Caco-2 (cell line): ENCODE results near the gene GPR89B. TPM values are rescaled to one million over a fixed set of nuclear protein-coding genes. Genes with fewer than 3 reads are reported as not detected.

Experiments used
- BruUV-seq: library from RNA; stranded (reverse); fragments of 400-500 nt; replicated peaks from 2 replicates; lab custom pipeline; 2021; lab: Mats Ljungman, UMichigan
- CTCF ChIA-PET: fragments of 300-600 bp; sonication (Branson Sonifier 250); formaldehyde crosslinking; loops from one replicate; lab custom pipeline; 2022; ENCODE audit warnings: antibody characterized with exemption; lab: Charles Lee
- POLR2A ChIA-PET: fragments of 300-600 bp; sonication (Branson Sonifier 250); formaldehyde crosslinking; loops from one replicate; lab custom pipeline; 2022; ENCODE audit warnings: antibody characterized with exemption; lab: Charles Lee
- DNase-seq, 2 experiments: peaks; one replicate each; pipeline versions ENCODE4 v3.0.0 to v3.0.0-alpha.2; 2020 to 2022
- H3K27me3 ChIP-seq: replicated peaks from 2 replicates; pipeline ENCODE4 v1.6.0; 2011; ENCODE audit warnings: low read length; ENCODE audit not compliant: control insufficient read depth, insufficient read depth
- H3K36me3 ChIP-seq: 2 replicates; pipeline ENCODE4 v1.5.1; 2011; ENCODE audit warnings: low read length; ENCODE audit not compliant: control insufficient read depth, insufficient read depth
- H3K4me1 ChIP-seq: fragments of 250-450 bp; sonication (Bioruptor Pico); 2 replicates; pipeline ENCODE4 v1.5.1; 2020; ENCODE audit warnings: mild to moderate bottlenecking
- H3K4me3 ChIP-seq: 2 replicates; pipeline ENCODE4 v1.5.1; 2011; ENCODE audit warnings: low read depth, mild to moderate bottlenecking, control low read depth, low read length
- H3K9me3 ChIP-seq: fragments of 250-450 bp; sonication (Bioruptor Pico); 2 replicates; pipeline ENCODE4 v1.5.1; 2020; ENCODE audit warnings: mild to moderate bottlenecking, moderate library complexity
- H3K27ac Mint-ChIP-seq: one replicate; pipeline ENCODE4 v1.8.0; 2022; ENCODE audit warnings: mixed read lengths; ENCODE audit not compliant: unreplicated experiment
- H3K27me3 Mint-ChIP-seq: one replicate; pipeline ENCODE4 v1.8.0; 2022; ENCODE audit warnings: mixed read lengths; ENCODE audit not compliant: insufficient read depth, unreplicated experiment
- H3K36me3 Mint-ChIP-seq: one replicate; pipeline ENCODE4 v1.8.0; 2022; ENCODE audit warnings: mild to moderate bottlenecking, mixed read lengths; ENCODE audit not compliant: insufficient read depth, unreplicated experiment
- H3K4me1 Mint-ChIP-seq: one replicate; pipeline ENCODE4 v1.8.0; 2022; ENCODE audit warnings: low read depth, mixed read lengths; ENCODE audit not compliant: unreplicated experiment
- H3K4me3 Mint-ChIP-seq: one replicate; pipeline ENCODE4 v1.8.0; 2022; ENCODE audit warnings: mild to moderate bottlenecking, moderate library complexity, mixed read lengths; ENCODE audit not compliant: unreplicated experiment
- H3K9me3 Mint-ChIP-seq: one replicate; pipeline ENCODE4 v1.8.0; 2022; ENCODE audit warnings: mixed read lengths; ENCODE audit not compliant: unreplicated experiment
- CTCF ChIP-seq, 2 experiments: fragments of 200-600 bp in 1 of 2; IDR thresholded peaks; 1 replicate in 1 of 2; 2 replicates in 1 of 2; pipeline versions ENCODE4 v1.5.1 to v1.8.0; 2011 to 2022; ENCODE audit warnings: antibody characterized with exemption in 1 of 2, control low read depth in 1 of 2, inconsistent platforms in 1 of 2, low read depth in 1 of 2, low read length in 1 of 2, mild to moderate bottlenecking in 1 of 2, moderate library complexity in 1 of 2; ENCODE audit not compliant: insufficient read depth in 1 of 2, severe bottlenecking in 1 of 2, unreplicated experiment in 1 of 2
- intact Hi-C: fragments of 100-400 bp; cut with micrococcal nuclease; formaldehyde crosslinking; loops from one replicate; pipeline ENCODE4 v1.10.0; 2022; ENCODE audit not compliant: unreplicated experiment
- total RNA-seq: library from RNA; stranded (reverse); gene quantifications from 2 replicates; pipeline ENCODE4 v1.2.3, GENCODE V29; 2022

GPR89B gene
- total RNA-seq, 1 experiment from 2014 or later, result 27.5 TPM

DNA sequence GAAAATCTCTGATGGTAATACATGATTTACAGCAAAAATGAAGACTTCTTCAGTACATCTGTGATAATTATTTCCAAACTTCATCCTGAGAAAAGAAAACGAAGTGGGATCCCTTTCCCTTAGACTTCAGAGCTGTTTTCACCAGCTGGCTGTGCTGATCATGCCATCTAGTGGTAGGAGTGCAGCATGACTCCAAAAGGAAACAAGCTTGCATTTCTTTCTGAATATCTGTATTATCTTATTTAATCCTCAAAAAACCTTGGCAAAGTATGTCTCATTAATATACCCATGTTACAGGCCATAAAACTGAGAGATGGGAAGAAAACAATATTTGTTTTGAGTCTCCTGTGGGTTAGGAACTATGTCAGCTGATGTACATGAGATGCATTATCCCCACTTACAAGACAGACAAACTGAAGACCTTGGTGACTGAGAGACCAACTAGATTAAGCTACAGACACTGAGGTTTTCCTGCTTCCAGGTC lies 35.4 kb upstream of the GPR89B start:
- intact Hi-C loops, result loop anchor here (1.0 to 2.0 kb wide), 4 partner anchors 192 to 397 kb away; no protein-coding TSS in a partner anchor
- DNase-seq, result peak in 1 of 2 experiments; percentile 48
- no TSS peak for BruUV-seq
- H3K9me3 Mint-ChIP-seq, result no peaks in the 10 kb centered on the region
- no peak overlapping the region for H3K27ac Mint-ChIP-seq
- peak; percentile 93 to 95 for TF ChIP-seq CTCF (IDR thresholded peaks at IDR 0.05; ENCODE audit: insufficient read depth in 1 of 2, low read depth in 1 of 2, low read length in 1 of 2, severe bottlenecking in 1 of 2, unreplicated experiment in 1 of 2)
- ChIA-PET CTCF (interaction anchor here (0.5 to 1.9 kb wide), 22 partner anchors 9 to 379 kb away, joined by 3 to 34 read pairs (median 4); partner anchors contain the start of gene ACP6), POLR2A (interaction anchor here (0.6 kb wide), 1 partner anchor 20 kb away, joined by 3 read pairs; no protein-coding TSS in a partner anchor)
- H3K4me1 Mint-ChIP-seq, result no peaks in the 10 kb centered on the region
- peaks cover 2% of the 10 kb centered on the region for H3K27me3 Mint-ChIP-seq
- no peaks in the 10 kb centered on the region; the same call in 1 of the 2 replicates for H3K36me3 ChIP-seq
- no peaks in the 10 kb centered on the region for H3K27me3 ChIP-seq
- no peak overlapping the region for H3K4me3 Mint-ChIP-seq
- no peaks in the 10 kb centered on the region for H3K9me3 ChIP-seq
- H3K4me1 ChIP-seq, result no peaks in the 10 kb centered on the region
- no peaks in the 10 kb centered on the region for H3K36me3 Mint-ChIP-seq
- no peak overlapping the region for H3K4me3 ChIP-seq

DNA sequence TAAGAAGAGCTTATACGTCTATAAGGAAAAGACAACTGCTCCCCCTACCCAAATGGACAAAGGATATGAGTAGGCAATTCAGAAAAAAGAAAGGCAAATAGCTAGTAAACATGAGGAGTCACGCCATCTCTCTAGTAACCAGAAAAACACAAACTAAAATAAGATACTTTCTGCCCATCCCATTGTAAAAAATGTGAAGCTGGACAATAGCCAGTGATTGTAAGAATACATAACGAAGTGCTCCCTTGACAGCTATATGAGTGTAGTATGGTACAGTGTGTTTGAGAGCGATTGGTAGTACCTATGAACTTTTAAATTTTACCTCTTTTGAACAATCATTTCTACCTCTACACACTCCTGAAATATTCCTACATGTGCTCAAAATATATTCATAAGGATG lies 33.1 kb upstream of the GPR89B start:
- Mint-ChIP-seq H3K27me3 (peaks cover 2% of the 10 kb centered on the region), H3K4me1 (no peaks in the 10 kb centered on the region), H3K9me3 (no peaks in the 10 kb centered on the region), H3K36me3 (no peaks in the 10 kb centered on the region), H3K27ac (no peak overlapping the region), H3K4me3 (no peak overlapping the region)
- Histone ChIP-seq H3K4me3 (no peak overlapping the region), H3K9me3 (no peaks in the 10 kb centered on the region), H3K27me3 (no peaks in the 10 kb centered on the region), H3K36me3 (no peaks in the 10 kb centered on the region), H3K4me1 (no peaks in the 10 kb centered on the region)
- no peak for DNase-seq
- no TSS peak for BruUV-seq
- CTCF ChIA-PET, result no interaction called here
- intact Hi-C loops, result no loop called here
- POLR2A ChIA-PET, result no interaction called here
- no peak for TF ChIP-seq CTCF (IDR thresholded peaks at IDR 0.05; ENCODE audit: insufficient read depth in 1 of 2, low read depth in 1 of 2, low read length in 1 of 2, severe bottlenecking in 1 of 2, unreplicated experiment in 1 of 2)

- Mint-ChIP-seq H3K4me3 (no peak overlapping the region), H3K4me1 (no peaks in the 10 kb centered on the region), H3K9me3 (no peaks in the 10 kb centered on the region), H3K27ac (no peak overlapping the region), H3K36me3 (no peaks in the 10 kb centered on the region), H3K27me3 (peaks cover 5% of the 10 kb centered on the region)
- no peak for TF ChIP-seq CTCF (IDR thresholded peaks at IDR 0.05; ENCODE audit: insufficient read depth in 1 of 2, low read depth in 1 of 2, low read length in 1 of 2, severe bottlenecking in 1 of 2, unreplicated experiment in 1 of 2)
- intact Hi-C loops, result no loop called here
- Histone ChIP-seq H3K36me3 (no peaks in the 10 kb centered on the region), H3K4me3 (no peak overlapping the region), H3K27me3 (no peaks in the 10 kb centered on the region), H3K4me1 (no peaks in the 10 kb centered on the region), H3K9me3 (no peaks in the 10 kb centered on the region)
- no peak for DNase-seq
- ChIA-PET CTCF (no interaction called here), POLR2A (no interaction called here)
- BruUV-seq, result no TSS peak
Measured at GRCh38 chr1:147897029-147897752, 31.0 kb upstream of the GPR89B start.
